Endometrial microvascular endothelial cells (primary cell): ENCODE measurements around the gene WDR31. TPM values are rescaled to one million over a fixed set of nuclear protein-coding genes. Genes with fewer than 3 reads are reported as not detected.
"Not testable (repeated sequence)": the region's sequence is repeated elsewhere in the genome, so short reads cannot be mapped to it uniquely, and the experiment has no call there.

Source experiments
- in situ Hi-C: cut with HindIII; loops from 2 replicates; pipeline ENCODE4 v1.10.0; 2017; ENCODE audit warnings: low sequenced_read_pairs, low pct_unique_long_range_greater_than_20kb; ENCODE audit errors: inconsistent ontology term
- total RNA-seq: library from RNA; depleted of rRNA; stranded (reverse); fragments of >200 nt; gene quantifications from one replicate; pipeline ENCODE4 v1.2.3, GENCODE V29; 2015; ENCODE audit errors: inconsistent ontology term

Gene WDR31
- total RNA-seq, 1 donor from 2014 or later = not detected

DNA sequence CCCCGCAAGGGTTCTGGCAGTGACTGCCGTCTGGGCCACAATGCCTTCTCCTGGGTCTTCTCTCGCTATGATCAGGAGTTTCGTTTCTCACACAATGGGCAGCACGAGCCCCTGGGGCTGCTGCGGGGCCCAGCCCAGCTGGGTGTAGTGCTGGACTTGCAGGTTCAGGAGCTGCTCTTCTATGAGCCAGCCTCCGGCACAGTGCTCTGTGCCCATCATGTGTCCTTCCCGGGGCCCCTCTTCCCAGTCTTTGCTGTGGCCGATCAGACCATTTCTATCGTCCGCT, 29.7 kb upstream of the WDR31 start:
- in situ Hi-C loops = no loop called here

DNA sequence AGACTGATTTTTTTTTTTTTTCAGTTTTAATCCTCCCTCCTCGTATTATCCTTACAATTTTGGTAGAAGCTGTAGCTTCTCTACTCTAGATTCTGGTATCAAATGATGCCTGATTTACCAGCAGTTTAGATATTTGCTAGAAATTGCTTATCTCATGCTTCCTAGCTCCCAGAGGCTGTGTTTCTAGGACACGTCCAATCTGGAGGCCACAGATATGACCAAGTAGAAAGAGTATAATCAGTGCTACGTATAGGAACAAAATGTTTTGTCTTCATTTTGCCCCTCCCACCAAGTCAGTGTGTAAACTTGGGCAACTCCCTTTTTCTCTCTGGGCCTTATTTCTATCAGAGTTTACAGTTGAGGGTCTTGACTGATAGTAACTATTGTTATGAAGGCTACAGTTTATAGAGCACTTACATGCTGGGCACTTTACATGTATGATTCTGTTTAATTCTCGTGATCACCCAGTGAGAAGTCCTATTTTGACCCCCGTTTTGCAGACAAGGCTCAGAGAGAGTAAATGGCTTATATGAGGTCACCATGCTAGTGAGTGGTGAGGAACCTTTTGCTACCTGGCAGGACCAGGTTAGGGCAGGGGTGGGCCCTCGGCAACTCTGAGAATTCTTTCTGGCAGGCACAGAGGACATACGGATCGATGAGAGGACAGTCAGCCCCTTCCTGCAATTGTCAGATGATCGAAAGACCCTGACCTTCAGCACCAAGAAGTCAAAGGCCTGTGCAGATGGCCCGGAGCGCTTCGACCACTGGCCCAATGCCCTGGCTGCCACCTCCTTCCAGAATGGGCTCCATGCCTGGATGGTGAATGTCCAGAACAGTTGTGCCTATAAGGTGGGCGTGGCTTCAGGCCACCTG, 29.1 kb upstream of the WDR31 start:
- in situ Hi-C loops = no loop called here

GRCh38 chr9:113368348-113368981, 28.4 kb upstream of the WDR31 start:
- in situ Hi-C loops = no loop called here

- in situ Hi-C loops = not testable (repeated sequence)
Measured at GRCh38 chr9:113365652-113366051, 25.6 kb upstream of the WDR31 start.

DNA sequence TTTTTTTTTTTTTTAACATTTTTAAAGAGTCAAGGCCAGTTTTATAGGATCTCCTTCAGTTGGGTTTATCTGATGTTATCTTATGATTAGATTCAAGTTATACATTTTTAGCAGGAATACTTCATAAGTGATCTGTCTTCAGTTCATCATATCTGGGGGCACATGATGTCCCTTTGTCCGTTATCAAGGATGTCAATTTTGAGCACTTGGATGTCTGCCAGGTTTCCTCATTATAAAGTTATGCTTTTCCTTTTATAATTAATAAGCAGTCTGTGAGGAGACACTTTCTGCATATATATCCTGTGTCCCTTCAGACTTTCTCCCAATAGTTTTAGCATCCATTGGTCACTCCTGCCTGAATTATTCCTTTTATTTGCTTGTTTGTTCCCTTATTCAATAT, 24.9 kb upstream of the WDR31 start:
- in situ Hi-C loops = no loop called here

DNA sequence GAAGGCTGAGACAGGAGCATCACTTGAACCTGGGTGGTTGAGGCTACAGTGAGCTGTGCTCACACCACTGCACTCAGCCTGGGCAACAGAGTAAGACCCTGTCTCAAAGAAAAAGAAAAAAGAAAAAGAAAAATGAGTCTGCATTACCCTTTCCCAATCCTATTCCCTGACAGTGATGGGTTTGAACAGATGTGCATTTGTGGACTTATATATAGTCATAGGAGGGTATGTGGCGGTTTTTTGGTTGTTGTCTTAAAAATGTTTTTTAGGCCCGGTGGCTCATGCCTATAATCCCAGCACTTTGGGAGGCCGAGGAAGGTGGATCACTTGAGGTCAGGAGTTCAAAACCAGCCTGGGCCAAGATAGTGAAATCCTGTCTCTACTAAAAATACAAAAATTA, 23.3 kb upstream of the WDR31 start:
- in situ Hi-C loops = no loop called here

- in situ Hi-C loops = no loop called here
Measured at GRCh38 chr9:113361304-113362018, 21.4 kb upstream of the WDR31 start.

DNA sequence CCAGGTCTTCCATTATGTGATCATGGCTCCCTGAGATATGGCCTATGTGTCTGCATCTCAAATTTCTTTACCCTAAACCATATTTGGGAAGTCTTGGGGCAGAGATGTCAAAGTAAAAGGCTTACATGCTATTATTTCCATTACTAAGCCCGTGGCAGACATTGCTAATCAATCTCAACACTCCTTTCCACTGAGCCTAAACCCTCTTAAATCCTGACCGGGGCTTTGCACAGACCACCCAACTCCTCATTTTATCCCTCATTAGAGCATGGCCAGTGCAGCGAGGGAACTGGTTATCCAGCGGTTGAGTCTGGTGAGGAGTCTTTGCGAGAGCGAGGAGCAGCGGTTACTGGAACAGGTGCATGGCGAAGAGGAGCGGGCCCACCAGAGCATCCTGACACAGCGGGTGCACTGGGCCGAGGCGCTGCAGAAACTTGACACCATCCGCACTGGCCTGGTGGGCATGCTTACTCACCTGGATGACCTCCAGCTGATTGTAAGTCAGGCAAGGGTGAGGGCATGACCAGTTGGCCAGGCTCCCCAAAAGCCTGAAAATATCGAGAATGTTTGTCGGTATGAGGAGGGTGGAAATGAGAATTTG, 20.3 kb upstream of the WDR31 start:
- in situ Hi-C loops = no loop called here

DNA sequence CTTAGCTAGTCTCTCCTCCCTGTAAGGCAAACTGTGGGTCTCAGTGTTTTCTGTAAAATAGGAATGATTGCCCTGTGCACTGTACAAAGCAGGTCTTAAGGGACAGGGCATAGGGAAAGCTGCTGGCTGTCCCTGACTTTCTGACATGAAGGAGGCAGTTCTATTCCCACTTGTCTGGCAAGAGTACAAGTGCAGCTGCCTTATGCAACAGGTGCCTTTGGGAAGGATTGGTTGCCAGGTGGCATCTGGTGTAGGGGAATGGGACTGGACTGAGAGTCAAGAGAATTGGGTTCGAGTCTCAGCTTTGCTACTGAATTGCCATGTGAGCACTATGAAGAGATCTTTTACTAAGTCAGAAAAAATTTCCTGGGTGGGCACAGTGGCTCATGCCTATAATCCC, 19.3 kb upstream of the WDR31 start:
- in situ Hi-C loops = no loop called here

DNA sequence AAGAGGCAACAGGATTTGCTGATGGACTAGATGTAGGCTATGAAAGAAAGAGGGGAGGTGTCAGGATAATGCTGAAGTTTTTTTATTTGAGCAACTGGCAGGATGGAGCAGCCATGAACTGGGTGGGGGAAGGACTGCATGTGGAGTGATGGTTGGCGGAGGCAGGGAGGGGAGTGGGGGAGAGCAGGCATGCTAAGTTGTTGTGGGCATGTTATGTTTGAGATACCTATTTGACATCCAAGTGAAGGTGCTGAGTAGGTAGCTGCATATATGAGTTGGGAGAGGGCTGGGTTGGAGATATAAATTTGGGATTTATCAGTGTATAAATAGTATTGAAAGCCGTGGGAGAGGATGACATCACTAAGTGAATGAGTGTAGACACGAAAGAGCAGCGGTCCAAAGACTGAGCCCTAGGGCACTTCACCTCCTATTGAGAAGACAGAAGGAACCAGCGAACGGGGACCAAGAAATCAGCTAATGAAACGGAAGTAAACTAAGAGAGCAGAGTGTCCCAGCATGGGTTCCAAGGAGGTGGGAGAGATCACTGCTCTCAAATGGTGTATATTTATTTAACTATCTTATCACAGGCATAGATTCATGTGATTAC, 16.7 kb upstream of the WDR31 start:
- in situ Hi-C loops = no loop called here

DNA sequence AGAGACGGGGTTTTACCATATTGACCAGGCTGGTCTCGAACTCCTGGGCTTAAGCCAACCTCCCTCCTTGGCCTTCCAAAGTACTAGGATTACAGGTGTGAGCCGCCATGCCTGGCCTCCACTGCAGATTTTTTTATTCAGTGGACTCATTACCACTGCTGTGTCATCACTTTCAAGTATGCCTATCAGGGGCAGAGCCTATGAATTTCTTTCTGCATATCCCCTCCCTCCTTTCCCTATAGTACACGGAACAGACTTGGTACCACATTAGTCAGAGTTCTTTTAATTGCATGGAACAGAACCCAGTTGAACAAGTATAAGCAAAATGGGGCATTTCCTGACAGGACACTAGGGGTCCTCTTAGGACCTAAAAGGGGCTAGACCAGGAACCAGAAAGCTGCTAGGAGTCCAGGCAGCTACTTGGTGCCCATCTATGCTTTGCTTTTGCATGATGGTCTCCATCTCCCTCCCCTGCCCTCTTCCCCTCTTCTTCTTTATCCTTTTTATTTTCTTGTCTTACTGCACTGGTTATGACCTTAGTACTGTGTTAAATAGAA, 15.0 kb upstream of the WDR31 start:
- in situ Hi-C loops = no loop called here

DNA sequence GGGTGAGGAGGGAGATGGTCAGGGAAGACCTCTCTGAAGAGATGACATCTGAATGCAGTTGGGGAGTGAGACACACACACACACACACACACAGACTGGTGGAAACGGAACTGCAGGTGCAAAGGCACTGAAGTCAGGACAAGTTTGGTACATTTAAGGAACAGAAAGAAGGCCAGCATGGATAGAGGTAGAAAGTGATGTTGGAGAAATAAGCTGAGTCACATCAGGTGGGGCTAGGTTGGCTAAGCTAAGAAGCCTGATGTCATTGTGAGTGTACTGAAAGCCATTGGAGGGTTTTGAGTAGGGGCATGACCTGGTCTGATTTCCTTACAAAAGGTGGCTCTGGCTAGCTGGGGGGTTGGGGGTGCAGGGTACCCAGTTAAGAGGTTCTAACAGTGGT, 12.3 kb upstream of the WDR31 start:
- in situ Hi-C loops = no loop called here

DNA sequence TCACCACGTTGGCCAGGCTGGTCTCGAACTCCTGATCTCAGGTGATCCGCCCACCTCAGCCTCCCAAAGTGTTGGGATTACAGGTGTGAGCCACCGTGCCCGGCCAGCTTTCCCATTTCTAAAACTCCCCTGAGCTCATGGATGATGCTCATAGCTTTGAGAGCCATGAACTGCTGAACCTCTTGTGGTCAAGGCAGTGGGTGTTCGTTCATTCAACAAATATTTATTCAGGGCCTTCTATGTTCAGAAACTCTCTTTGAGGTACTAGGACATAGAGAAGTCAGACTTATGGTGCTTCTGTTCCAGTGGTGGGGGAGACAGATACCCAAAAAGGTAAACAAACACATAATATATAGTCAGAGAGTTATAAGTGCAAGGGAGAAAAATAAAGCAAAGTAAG, 11.9 kb upstream of the WDR31 start:
- in situ Hi-C loops = no loop called here

- in situ Hi-C loops = no loop called here
Measured at GRCh38 chr9:113350937-113351336, 10.9 kb upstream of the WDR31 start.

- in situ Hi-C loops = no loop called here
Measured at GRCh38 chr9:113350107-113350661, 10.1 kb upstream of the WDR31 start.

GRCh38 chr9:113349445-113350094, 9.5 kb upstream of the WDR31 start, which contains the start of gene BSPRY:
Gene BSPRY (plus strand): TSS chr9:113349541. CDS start chr9:113349580, 39 bp downstream.
- in situ Hi-C loops = no loop called here

GRCh38 chr9:113349066-113349444, 9.0 kb upstream of the WDR31 start:
- in situ Hi-C loops = no loop called here

DNA sequence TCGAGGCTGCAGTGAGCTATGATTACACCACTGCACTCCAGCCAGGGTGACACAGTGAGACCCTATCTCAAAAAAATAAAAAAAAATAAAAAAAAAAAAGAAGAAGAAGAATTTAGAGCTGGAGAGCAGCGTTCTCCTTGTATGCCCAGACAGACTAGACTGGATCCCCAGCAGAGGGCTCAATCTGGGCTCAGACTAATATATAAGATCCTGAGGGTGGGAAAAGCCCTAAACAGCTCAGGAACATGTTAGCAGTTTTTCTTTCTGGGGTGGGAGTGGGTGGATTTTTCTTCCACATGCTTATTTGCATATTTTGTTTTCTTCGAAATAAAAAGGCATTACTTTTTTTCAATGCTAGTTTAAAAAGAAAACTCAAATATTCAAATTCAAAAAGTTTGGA, 8.4 kb upstream of the WDR31 start:
- in situ Hi-C loops = no loop called here
